HCT116 (cell line): ENCODE measurements around the gene SRGAP3. TPM values are rescaled to one million over a fixed set of nuclear protein-coding genes. Genes with fewer than 3 reads are reported as not detected.

Source experiments
- ATAC-seq: fragments of 200-7000 bp; cut with Tn5 transposase; 2 replicates; pipeline ENCODE4 v1.9.1; 2020; ENCODE audit warnings: mild to moderate bottlenecking, moderate library complexity
- BruUV-seq: library from RNA; stranded (reverse); fragments of 400-500 nt; replicated peaks from 2 replicates; lab custom pipeline; 2021; lab: Mats Ljungman, UMichigan
- CTCF ChIA-PET: fragments of 300-600 bp; sonication (Branson Sonifier 250); formaldehyde crosslinking; loops from one replicate; lab custom pipeline; 2021; ENCODE audit warnings: antibody characterized with exemption; lab: Charles Lee
- POLR2A ChIA-PET: fragments of 300-600, 350-600 bp; sonication (Branson Sonifier 250); formaldehyde crosslinking; loops from one replicate; lab custom pipeline; 2021; ENCODE audit warnings: antibody characterized with exemption; lab: Charles Lee
- RAD21 ChIA-PET, 2 experiments: fragments of 300-600 bp; sonication (Branson Sonifier 250); formaldehyde crosslinking; loops; one replicate each; lab custom pipeline; 2023; ENCODE audit warnings: low total read pairs in 2 of 2; ENCODE audit not compliant: uncharacterized antibody in 2 of 2, unreplicated experiment in 2 of 2, low non-redundant PET in 1 of 2; lab: Charles Lee
- DNase-seq: peaks from one replicate; pipeline ENCODE4 v3.0.0-alpha.2; 2010; ENCODE audit warnings: low read depth, low spot score
- H2AFZ ChIP-seq: fragments of 200-600 bp; shearing (Covaris generic), sonication (generic); 2 replicates; pipeline ENCODE4 v1.6.1; 2017; ENCODE audit warnings: low read depth, mixed run types, mixed read lengths, antibody characterized with exemption, low read length; ENCODE audit not compliant: poor library complexity, severe bottlenecking
- H3K27ac ChIP-seq: 2 replicates; pipeline ENCODE4 v1.5.1; 2012; ENCODE audit warnings: low read depth, low read length
- H3K27me3 ChIP-seq: fragments of 200-600 bp; sonication (generic); 2 replicates; pipeline ENCODE4 v1.6.1; 2016; ENCODE audit warnings: mixed run types, low read length, mixed read lengths; ENCODE audit not compliant: insufficient read depth
- H3K36me3 ChIP-seq, 2 experiments: fragments of 200-500 bp in 1 of 2; fragments of 200-600 bp in 1 of 2; sonication (Bioruptor generic) in 1 of 2; sonication (generic) in 1 of 2; 2 replicates each; pipeline versions ENCODE4 v1.5.1 to v1.6.1; 2014 to 2016; ENCODE audit warnings: low read length in 2 of 2, inconsistent platforms in 1 of 2, mixed read lengths in 1 of 2, mixed run types in 1 of 2; ENCODE audit not compliant: insufficient read depth in 2 of 2, control insufficient read depth in 1 of 2
- H3K4me1 ChIP-seq, 2 experiments: fragments of 200-600 bp in 1 of 2; sonication (generic) in 1 of 2; 2 replicates each; pipeline versions ENCODE4 v1.5.1 to v1.6.1; 2012 to 2017; ENCODE audit warnings: low read length in 2 of 2, inconsistent platforms in 1 of 2, mild to moderate bottlenecking in 1 of 2, mixed read lengths in 1 of 2, mixed run types in 1 of 2, moderate library complexity in 1 of 2; ENCODE audit not compliant: insufficient read depth in 2 of 2, control insufficient read depth in 1 of 2
- H3K4me2 ChIP-seq: fragments of 200-600 bp; sonication (generic); 2 replicates; pipeline ENCODE4 v1.6.1; 2017; ENCODE audit warnings: mixed run types, low read length, mixed read lengths
- H3K4me3 ChIP-seq, 2 experiments: fragments of 200-600 bp in 1 of 2; sonication (generic) in 1 of 2; replicated peaks in 1 of 2; 2 replicates each; pipeline ENCODE4 v1.5.1; 2011 to 2016; ENCODE audit warnings: low read length in 2 of 2, control low read depth in 1 of 2, low read depth in 1 of 2, mild to moderate bottlenecking in 1 of 2, mixed read lengths in 1 of 2, mixed run types in 1 of 2
- H3K79me2 ChIP-seq: fragments of 200-600 bp; sonication (generic); 2 replicates; pipeline ENCODE4 v1.6.1; 2017; ENCODE audit warnings: mild to moderate bottlenecking, mixed run types, low read length, moderate library complexity, mixed read lengths; ENCODE audit not compliant: insufficient read depth
- H3K9ac ChIP-seq: fragments of 200-600 bp; sonication (generic); 2 replicates; pipeline ENCODE4 v1.6.1; 2016; ENCODE audit warnings: low read length, mixed read lengths
- H3K9me2 ChIP-seq: fragments of 200-600 bp; sonication (generic), shearing (Covaris generic); 2 replicates; pipeline ENCODE4 v1.6.1; 2017; ENCODE audit warnings: mixed run types, mild to moderate bottlenecking, moderate library complexity; ENCODE audit not compliant: insufficient read depth
- H3K9me3 ChIP-seq, 2 experiments: fragments of 200-500 bp in 1 of 2; fragments of 200-600 bp in 1 of 2; sonication (Bioruptor generic) in 1 of 2; sonication (generic) in 1 of 2; 2 replicates each; pipeline ENCODE4 v1.6.1; 2014 to 2017; ENCODE audit warnings: low read length in 2 of 2, mixed read lengths in 2 of 2, inconsistent platforms in 1 of 2, low read depth in 1 of 2, mild to moderate bottlenecking in 1 of 2, mixed run types in 1 of 2, moderate library complexity in 1 of 2; ENCODE audit not compliant: control insufficient read depth in 1 of 2, insufficient read depth in 1 of 2
- H4K20me1 ChIP-seq: fragments of 200-600 bp; sonication (generic), shearing (Covaris generic); 2 replicates; pipeline ENCODE4 v1.6.1; 2017; ENCODE audit warnings: mixed run types, mild to moderate bottlenecking, moderate library complexity; ENCODE audit not compliant: insufficient read depth
- CBX3 ChIP-seq: IDR thresholded peaks from 2 replicates; pipeline ENCODE4 v1.6.1; 2012; ENCODE audit warnings: low read depth
- CEBPB ChIP-seq: IDR thresholded peaks from 2 replicates; pipeline ENCODE4 v1.6.1; 2012; ENCODE audit warnings: low read depth
- EGR1 ChIP-seq: IDR thresholded peaks from 2 replicates; pipeline ENCODE4 v1.6.1; 2012; ENCODE audit warnings: low read depth
- ELF1 ChIP-seq: IDR thresholded peaks from 2 replicates; pipeline ENCODE4 v1.6.1; 2012; ENCODE audit warnings: low read depth, borderline replicate concordance
- EZH2phosphoT487 ChIP-seq: fragments of 200-600 bp; IDR thresholded peaks from 2 replicates; pipeline ENCODE4 v1.6.1; 2018; ENCODE audit warnings: antibody characterized with exemption, borderline replicate concordance
- POLR2A ChIP-seq: IDR thresholded peaks from 2 replicates; pipeline ENCODE4 v1.7.0; 2011; ENCODE audit warnings: borderline replicate concordance; ENCODE audit not compliant: insufficient read depth, insufficient read length; ENCODE audit errors: extremely low read depth
- SP1 ChIP-seq: IDR thresholded peaks from 2 replicates; pipeline ENCODE4 v1.6.1; 2012; ENCODE audit warnings: low read depth
- SRF ChIP-seq: IDR thresholded peaks from 2 replicates; pipeline ENCODE4 v1.6.1; 2012; ENCODE audit warnings: low read depth
- TCF7L2 ChIP-seq: IDR thresholded peaks from 2 replicates; pipeline ENCODE4 v1.7.0; 2011; ENCODE audit warnings: borderline replicate concordance, inconsistent platforms; ENCODE audit not compliant: insufficient read depth, insufficient read length; ENCODE audit errors: extremely low read depth
- YY1 ChIP-seq: IDR thresholded peaks from 2 replicates; pipeline ENCODE4 v1.6.1; 2011; ENCODE audit warnings: low read length, low read depth, moderate library complexity, mild to moderate bottlenecking; ENCODE audit not compliant: insufficient replicate concordance; ENCODE audit errors: extremely low read depth
- ZFX ChIP-seq: fragments of 450-650 bp; IDR thresholded peaks from 2 replicates; pipeline ENCODE4 v1.6.1; 2017
- ZNF274 ChIP-seq: fragments of 200-500 bp; sonication (Bioruptor generic); IDR thresholded peaks from 2 replicates; pipeline ENCODE4 v1.6.1; 2014; ENCODE audit warnings: mild to moderate bottlenecking, low read depth, low read length, inconsistent platforms
- intact Hi-C: fragments of 100-400 bp; cut with micrococcal nuclease; formaldehyde crosslinking; loops from 2 replicates; pipeline ENCODE4 v1.10.0; 2022
- total RNA-seq: library from RNA; stranded (reverse); gene quantifications from one replicate; pipeline ENCODE4 v1.2.1, GENCODE V29; 2021; ENCODE audit not compliant: unreplicated experiment
- TF ChIP-seq, protein P1 (sequence below): IDR thresholded peaks from 2 replicates; pipeline ENCODE4 v1.6.1; 2012
- TF ChIP-seq, protein P2 (sequence below): IDR thresholded peaks from 2 replicates; pipeline ENCODE4 v1.6.1; 2012

The SRGAP3 gene
- total RNA-seq, 1 experiment from 2014 or later: 8.3 TPM

DNA sequence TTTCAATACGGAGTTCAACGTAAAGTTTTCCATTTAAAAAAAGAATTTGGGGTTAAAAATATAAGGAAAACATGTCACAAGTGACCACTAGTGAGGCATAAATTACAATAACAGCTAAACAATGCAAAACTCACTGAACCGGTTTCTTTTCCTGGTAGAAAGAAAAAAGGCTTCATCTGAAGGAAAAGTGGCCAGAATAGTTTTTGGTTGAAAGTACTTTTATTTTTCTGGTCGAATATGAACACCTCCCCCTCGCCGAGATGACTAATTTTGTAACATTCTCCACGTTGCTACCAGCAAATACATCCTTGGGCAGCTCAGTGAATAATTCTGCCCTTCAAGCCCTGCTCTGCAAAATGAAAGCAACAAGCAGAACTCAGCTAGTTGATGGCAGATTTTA, 3.9 kb upstream of the SRGAP3 start:
- TF ChIP-seq YY1 (no peak), CBX3 (no peak), ZFX (no peak), TCF7L2 (no peak), EZH2phosphoT487 (no peak), POLR2A (no peak), ELF1 (no peak), SP1 (no peak), SRF (no peak), CEBPB (no peak), EGR1 (no peak), ZNF274 (no peak)
- TF ChIP-seq, protein P1, sequence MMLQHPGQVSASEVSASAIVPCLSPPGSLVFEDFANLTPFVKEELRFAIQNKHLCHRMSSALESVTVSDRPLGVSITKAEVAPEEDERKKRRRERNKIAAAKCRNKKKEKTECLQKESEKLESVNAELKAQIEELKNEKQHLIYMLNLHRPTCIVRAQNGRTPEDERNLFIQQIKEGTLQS: no peak
- TF ChIP-seq, protein P2, sequence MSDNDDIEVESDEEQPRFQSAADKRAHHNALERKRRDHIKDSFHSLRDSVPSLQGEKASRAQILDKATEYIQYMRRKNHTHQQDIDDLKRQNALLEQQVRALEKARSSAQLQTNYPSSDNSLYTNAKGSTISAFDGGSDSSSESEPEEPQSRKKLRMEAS: no peak
- intact Hi-C loops: no loop called here
- H4K20me1 ChIP-seq: no peaks in the 10 kb centered on the region
- no peak for DNase-seq
- no peak overlapping the region for H3K27ac ChIP-seq
- no peaks in the 10 kb centered on the region for H3K9me2 ChIP-seq
- no peak overlapping the region for H2AFZ ChIP-seq
- RAD21 ChIA-PET: no interaction called here
- H3K36me3 ChIP-seq: no peaks in the 10 kb centered on the region
- CTCF ChIA-PET: no interaction called here
- H3K79me2 ChIP-seq: no peaks in the 10 kb centered on the region
- H3K9me3 ChIP-seq: peaks cover 0 to 3% of the 10 kb centered on the region in 2 experiments; a peak in 1 of 4 replicates
- POLR2A ChIA-PET: no interaction called here
- H3K27me3 ChIP-seq: no peaks in the 10 kb centered on the region
- peaks cover 17 to 27% of the 10 kb centered on the region in 2 experiments for H3K4me1 ChIP-seq
- H3K4me2 ChIP-seq: no peak overlapping the region
- no TSS peak for BruUV-seq
- no peak overlapping the region for H3K9ac ChIP-seq
- no peak overlapping the region for H3K4me3 ChIP-seq
- no peak for ATAC-seq
